GM12873 (cell line): Measurements from ENCODE around the gene HABP4.

Source experiments
- CTCF ChIP-seq: IDR thresholded peaks from 2 replicates; pipeline ENCODE4 v1.5.1; 2012; ENCODE audit warnings: low read depth, mild to moderate bottlenecking, moderate library complexity, low read length, control low read depth; ENCODE audit not compliant: insufficient read depth; ENCODE audit errors: missing control alignments

The HABP4 gene

GRCh38 chr9:96417661-96418082, 32.3 kb upstream of the HABP4 start:
- no peak for TF ChIP-seq CTCF

DNA sequence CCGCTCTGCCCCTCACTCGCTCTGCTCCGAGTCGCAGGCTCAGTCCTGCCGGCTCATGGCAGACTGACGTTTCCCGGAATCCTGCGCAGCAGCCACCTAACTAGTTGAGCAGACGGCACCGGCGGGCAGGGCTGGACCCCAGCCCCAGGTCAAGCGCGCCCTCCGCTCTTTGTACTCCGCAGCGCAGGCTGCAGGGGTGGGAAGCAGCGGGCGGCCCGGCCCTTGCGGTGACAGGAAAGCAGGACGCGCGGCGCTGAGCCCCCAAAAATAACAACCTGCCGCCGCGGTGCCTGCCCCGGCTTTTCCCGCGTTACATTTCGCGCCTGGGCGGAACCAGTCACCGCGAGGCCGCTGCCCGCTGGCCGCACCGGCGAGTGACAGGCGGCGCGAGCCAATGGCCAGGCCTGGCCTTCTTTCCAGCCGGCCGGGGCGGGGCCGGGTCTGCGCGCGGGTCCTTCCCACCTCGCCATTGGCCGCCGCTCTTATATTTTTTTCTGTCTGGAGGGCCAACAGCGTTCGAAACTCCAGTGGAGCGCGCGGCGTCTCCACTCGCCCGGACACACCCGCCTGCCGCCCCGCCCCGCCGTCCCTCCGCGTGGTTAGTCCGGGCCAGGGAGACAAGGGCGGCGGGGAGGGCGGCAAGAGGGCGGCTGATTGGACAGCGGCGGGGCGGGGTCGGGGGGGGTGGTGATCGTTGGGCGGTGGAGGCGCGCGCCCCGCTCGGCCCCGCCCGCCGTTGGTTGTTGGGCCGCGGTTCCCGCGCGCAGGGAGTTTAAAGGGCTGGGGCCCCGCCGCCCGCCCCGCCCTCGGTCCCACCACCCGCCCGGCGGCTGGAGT, 31.7 kb upstream of the HABP4 start, which contains the start of gene ZNF367:
TSS of gene ZNF367 (minus strand) at position 288 of the 837 bp plus-strand sequence. CDS start 338 bp downstream, outside the sequence.
- no peak for TF ChIP-seq CTCF

GRCh38 chr9:96418920-96419690, 30.9 kb upstream of the HABP4 start:
- no peak for TF ChIP-seq CTCF

- no peak for TF ChIP-seq CTCF
These were observed 30.3 kb upstream of the HABP4 start for GRCh38 chr9:96419691-96419969.

DNA sequence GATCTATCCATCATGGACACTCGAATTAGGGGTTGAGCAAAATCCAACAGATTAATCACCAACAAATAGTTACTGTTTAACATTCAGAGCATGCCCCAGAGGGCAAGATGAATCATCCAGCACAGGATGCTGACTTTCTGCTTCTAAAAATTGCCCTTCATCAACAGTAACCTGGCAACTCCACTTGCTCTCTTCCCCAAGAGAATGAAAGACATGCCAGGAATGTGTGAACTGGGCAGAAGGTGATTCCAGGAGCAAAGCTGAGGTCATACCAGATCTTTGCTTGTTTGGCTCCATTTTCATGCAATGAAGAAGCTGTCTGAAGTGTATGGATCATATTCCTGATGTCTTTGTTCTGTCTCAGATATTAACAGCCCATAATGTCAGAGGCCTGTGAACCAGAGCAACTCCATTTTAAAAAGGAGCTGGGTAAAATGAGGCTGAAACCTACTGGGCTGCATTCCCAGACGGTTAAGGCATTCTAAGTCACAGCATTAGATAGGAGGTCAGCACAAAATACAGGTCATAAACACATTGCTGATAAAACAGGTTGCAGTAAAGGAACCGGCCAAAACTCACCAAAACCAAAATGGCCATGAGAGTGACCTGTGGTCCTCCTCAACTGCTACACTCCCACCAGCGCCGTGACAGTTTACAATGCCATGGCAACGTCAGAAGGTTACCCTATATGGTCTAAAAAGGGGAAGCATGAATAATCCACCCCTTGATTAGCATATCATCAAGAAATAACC, 29.3 kb upstream of the HABP4 start:
- no peak for TF ChIP-seq CTCF

DNA sequence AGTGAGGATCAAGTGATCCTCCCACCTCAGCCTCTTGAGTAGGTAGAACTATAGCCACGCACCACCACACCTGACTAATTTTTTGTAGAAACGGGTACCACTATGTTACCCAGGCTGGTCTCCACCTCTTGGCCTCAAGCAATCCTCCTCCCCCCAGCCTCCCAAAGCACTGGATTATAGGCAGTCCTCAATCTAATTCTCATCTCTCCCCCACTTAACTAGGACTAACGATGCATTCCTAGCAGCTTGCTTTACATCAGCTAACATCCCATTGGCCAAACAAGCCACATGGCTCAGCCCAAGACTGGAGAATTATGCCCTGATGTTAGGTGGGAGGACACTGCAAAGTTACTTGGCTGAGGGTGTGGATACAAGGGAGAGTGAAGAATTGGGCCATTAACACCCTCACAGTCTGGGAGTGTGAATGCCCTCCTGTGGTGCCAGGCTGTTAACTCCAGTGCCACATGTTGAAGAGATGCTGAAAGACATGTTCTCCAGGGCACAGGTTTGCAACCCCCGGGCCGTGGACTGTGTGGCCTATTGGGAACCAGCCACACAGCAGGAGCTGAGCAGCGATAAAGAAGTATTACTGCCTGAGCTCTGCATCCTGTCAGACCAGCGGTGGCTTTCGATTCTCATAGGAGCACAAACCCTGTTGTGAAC, 26.5 kb upstream of the HABP4 start:
- TF ChIP-seq CTCF = no peak
